NCI-H345 treated with DMSO at 0.1 percent for 48 hours (cell line): Measurements from ENCODE around the gene PTPRQ.
"Not testable (repeated sequence)": the region's sequence is repeated elsewhere in the genome, so short reads cannot be mapped to it uniquely, and the experiment has no call there.

ENCODE experiments used
- DNase-seq: peaks from one replicate; lab custom pipeline; 2025; ENCODE audit not compliant: unreplicated experiment; lab: John Stamatoyannopoulos, UW

Gene PTPRQ

DNA sequence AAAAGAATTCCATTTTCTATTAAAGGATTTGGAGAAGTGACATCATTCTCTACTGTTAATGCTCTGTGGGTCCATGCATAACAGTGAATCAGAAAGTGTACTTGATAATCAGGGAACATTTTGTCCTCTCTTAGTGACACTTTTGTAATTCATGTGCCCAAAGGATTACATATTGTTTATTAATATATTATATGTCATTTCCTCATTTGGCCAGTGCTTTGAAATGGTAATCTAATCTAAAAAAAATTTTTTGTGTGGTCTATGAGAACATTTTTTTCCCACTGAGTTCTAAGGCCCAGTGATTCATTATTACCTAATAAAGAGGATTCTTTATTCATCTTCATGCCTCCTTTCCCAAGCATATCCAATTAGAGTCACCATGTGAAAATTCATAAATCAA is 183.7 kb downstream of the PTPRQ start:
- no peak for DNase-seq

DNA sequence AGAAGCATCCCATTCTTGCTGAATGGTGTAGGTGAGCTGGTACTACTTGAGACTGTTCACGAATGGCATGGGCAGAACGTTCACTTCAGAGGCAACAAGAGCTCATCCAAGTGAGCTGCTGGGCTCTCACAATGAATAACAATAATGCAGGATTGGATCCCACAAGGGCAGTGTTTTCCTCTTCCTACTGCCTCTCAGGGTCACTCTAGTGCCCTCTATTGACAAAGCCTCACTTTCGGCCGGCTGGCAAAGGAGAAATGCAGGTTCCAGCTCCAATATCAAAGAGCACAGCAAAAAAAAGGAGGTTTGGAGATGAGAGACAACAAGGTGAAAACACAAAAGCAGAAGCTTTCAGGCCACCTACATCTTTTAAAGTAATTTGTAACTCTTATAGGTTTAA is 188.8 kb downstream of the PTPRQ start:
- DNase-seq: no peak

DNA sequence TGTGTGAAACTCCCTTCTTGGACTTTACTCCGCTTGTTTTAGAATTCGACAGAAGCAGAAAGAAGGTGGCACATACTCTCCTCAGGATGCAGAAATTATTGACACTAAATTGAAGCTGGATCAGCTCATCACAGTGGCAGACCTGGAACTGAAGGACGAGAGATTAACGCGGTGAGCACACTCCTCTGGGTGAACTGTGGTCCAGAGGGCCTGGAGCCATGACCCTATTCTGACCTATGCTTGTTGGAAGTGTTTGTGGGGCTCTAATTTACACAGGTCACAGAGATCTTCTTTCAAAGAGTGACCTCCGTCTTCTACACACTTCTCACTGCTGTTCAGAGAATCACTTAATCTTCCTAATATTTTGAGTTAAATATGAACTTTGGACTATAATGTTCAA is 190.9 kb downstream of the PTPRQ start:
- DNase-seq: no peak

DNA sequence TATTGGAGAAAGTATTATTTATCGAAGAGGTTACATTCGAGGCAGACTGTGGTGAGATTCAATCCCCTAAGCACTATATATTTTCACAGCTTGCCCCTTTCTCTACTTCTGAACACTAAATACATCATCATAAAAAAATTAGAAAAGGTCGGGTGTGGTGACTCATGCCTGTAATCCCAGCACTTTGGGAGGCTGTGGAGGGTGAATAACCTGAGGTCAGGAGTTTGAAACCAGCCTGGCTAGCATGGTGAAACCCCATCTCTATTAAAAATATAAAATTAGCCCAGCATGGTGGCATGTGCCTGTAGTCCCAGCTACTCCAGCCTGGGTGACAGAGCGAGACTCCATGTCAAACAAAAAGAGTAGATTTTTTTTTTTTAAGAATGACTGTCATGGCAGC is 192.8 kb downstream of the PTPRQ start:
- DNase-seq: no peak

GRCh38 chr12:80641936-80642335 is 197.9 kb downstream of the PTPRQ start:
- DNase-seq: no peak

DNA sequence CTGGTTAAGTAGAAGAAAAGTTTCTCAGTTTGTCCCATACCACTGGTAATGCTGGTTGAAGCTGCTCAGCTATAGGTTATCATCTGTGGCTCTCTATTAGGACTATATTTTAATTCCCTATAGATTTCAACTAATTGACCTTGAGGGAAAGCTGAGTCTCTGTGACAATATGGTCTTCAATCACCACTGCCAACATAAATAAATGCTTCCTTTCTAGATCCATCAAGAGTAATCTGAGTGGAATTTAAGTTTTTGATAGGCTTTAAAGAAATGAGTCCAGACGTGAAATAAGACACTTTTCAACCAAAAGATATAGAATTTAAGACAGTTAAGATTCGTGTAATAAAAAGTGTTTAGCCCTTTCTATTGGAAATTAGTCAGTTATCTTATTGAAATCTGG is 199.9 kb downstream of the PTPRQ start:
- DNase-seq: no peak

DNA sequence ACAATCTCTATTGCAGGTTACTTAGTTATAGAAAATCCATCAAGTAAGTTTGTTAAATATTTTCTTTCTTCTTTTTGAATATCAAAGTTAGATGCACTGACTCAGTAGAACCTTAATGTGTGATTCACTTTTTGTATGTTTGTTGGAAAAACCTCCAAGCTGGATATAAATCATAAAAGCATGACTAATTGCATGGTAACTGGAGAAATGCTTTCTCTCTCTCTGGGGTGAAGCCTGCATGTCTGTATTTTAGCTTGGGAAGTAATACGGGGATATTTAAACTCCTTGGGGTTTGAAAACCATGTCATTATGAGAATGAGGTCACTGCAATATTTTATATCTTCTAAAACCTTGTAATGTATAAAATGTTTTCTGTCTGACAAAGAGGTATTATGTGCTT is 204.8 kb downstream of the PTPRQ start:
- DNase-seq: no peak

DNA sequence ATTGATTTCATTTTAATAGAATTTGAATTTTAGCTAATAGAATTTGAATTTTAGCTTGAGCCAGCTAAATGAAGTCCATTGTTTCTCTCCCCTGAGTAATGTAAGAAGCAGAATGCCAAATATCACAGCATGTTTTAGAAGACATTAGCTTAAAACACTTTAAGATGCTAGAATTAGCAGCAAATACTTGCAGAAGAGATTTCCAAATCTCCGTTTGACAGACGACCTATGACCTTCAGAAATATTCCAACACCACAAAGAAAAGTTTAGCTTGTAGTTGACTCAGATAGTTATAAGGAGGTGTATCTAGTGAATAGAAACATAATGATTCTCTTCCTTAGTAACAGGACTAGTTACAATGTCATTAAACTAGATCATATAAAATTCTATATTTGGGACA is 211.7 kb downstream of the PTPRQ start:
- no peak for DNase-seq

GRCh38 chr12:80659512-80660063 is 215.6 kb downstream of the PTPRQ start:
- no peak for DNase-seq

DNA sequence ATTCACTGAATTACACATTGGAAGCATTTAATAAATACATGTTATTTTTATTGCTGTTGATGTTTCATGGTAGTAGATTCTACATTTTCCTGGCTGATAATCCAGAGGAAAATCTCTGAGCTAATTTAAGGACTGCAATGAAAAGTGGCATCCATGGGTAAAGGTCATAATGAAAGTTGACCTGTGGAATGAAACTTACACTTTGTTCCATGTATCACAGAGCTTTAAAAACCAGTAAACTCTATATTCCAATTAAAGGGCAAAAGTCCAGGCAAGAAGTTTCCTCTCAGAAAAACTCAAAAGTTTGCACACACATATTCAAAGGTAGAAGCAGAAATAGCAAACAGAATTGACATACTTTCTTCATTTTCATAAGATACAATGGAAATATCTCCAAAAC is 218.6 kb downstream of the PTPRQ start:
- DNase-seq: no peak

GRCh38 chr12:80670214-80670613 is 226.2 kb downstream of the PTPRQ start:
- no peak for DNase-seq

- DNase-seq: not testable (repeated sequence)
These were observed 232.1 kb downstream of the PTPRQ start for GRCh38 chr12:80676042-80676636.

DNA sequence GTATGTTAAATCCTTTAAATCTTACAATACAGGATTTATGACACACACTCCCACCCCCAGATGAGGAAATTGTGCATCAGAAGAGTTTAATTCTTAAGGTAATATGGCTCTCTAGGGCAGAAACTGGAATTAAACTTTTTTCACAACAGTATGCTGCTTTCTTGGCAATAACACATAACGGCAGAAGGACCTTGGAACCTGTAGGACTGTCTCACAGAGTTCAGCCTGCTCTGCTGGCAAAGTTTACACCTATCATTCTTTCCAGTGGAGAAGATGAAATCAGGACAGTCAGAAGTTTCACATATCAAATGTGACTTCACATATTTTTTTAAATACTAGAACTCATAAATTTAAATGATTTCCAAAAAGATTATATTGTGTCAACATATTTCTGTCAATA is 232.8 kb downstream of the PTPRQ start:
- DNase-seq: no peak

DNA sequence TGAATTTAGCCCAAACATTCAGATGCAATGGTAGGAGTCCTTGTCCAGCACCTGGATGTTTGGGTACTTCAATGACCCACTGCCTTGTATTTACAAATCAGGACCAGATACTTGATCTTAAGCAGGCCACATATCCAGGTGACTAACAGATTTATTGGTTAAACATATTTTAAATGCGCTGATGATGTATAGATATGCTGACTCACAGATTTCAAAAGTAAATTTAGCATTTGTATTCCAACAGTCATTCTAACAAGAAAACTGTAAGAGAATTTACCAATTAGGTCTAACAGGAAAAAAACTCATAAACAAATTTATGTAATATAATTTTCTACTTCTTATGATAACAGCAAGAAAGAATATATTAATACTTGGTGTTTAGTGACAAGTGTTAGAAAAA is 234.0 kb downstream of the PTPRQ start:
- DNase-seq: no peak

- no peak for DNase-seq
These were observed 235.5 kb downstream of the PTPRQ start for GRCh38 chr12:80679346-80680131.

GRCh38 chr12:80681287-80681686 is 237.3 kb downstream of the PTPRQ start:
- no peak for DNase-seq

GRCh38 chr12:80681786-80682185 is 237.8 kb downstream of the PTPRQ start:
- DNase-seq: no peak

DNA sequence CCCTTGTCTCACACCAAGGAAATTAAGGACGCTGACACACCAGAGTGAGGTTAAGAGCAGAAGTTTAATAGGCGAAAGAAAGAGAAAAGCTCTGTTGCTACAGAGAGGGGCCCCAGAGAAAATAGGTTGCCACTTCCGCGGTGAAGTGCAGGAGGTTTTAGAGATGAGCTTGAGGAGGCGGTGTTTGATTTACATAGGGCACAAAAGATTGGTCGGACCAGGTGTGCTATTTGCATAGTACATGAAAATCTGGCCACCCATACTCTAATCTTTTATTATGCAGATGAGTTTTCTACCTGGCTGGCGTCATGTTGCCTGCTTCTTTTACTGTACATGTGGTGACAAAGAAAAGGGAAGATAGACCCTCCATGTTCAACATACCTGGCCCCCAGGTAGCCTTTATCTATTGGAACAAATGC is 240.1 kb downstream of the PTPRQ start:
- DNase-seq: no peak

DNA sequence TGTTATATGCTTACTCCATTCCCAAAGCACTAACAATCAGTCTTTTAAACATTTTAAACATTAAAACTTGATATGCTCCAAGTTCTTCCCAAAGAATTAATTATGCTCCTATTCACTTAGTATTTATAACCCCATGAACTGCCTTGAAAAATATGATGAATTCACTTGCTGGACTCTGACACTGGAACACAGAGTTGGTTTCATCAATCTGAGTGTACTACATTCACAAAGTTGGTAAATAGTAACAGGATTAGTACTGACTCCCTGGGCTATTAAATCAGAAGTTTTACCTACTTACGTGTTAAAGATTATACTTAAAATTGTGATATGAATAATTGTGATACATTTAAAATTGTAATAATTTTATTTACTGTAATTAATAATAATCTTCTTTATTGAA is 246.1 kb downstream of the PTPRQ start:
- DNase-seq: no peak

DNA sequence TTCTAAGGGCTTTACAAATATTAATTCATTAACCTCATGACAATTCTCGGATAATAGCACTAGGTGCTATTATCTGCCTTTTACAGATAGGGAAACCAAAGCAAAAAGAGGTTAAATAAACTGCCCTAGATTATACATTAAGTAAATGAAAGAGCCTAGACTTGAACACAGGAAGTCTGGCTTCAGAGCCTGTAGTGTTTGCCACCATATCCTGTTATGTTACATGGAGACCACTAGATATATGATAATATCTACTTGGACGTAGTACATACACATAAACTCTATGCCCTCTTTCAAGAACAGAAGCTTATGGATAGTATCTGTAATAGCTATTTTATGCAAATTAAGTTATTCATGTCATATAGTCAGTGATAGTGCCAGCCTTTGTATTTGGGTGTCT is 246.5 kb downstream of the PTPRQ start:
- no peak for DNase-seq

DNA sequence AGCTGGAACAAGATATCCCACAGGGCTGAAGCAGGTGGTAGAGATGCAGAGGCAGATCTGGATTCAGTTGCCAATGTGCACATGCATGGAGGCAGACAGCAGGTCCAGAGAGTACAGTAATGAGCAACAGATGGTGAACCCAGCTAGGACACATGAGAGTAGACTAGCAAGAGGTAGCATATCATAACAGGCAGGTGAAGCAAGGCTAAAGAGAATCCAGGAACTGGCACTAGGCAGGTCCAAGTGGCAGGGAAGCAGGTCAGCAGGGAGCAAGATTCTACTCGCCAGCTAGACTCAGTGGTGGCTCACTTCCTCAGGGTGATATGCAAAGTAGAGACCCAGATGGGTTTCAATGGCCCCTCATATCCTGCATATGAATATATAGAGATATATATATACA is 248.1 kb downstream of the PTPRQ start:
- DNase-seq: no peak

GRCh38 chr12:80697270-80697887 is 253.3 kb downstream of the PTPRQ start:
- DNase-seq: no peak
